ENCODE measurements around the gene KIAA1755. TPM values are rescaled to one million over a fixed set of nuclear protein-coding genes. Genes with fewer than 3 reads are reported as not detected.
A peak's percentile ranks its signal among the peaks of the same experiment; 100 is the strongest.

Gene KIAA1755
- total RNA-seq, 1 donor from 2014 or later, result 0.22 TPM

DNA sequence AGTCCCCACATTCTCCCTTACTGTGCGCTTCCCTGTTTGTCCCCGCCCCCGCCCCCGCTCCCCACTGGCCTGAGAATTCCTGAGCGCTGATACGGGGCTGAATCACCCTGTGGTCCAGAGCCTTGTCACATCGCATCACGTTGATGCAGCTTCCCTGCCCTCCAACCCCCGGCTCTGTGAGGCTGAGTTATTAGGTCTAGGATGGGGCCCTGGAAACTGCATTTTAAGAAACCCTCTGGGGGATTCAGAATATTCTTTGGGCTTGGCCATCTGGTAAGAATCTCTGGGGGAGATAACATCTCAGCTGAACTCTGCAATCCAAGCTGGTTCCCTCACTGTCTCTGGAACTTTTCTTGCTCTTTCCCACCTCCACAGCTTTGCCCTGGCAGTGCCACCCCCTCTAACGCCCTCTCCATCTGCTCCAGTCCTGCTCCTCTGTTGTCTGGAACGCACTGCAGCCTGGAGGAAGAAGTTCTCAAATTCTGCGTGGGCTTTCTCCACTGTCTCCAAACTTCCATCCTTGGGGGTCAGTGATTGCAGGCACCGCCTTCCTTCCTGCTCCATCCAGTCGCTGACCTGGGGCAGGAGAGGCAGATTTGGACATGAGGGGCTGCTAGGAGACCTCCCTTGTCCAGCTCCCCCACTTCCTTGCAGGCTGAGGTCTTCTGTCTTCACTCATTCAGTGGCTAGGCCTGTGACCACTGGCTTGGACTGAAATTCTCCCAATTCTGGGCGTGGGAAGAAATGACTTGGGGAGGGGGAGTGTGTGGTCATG lies 42.6 kb downstream of the KIAA1755 start:
- H3K27me3 Mint-ChIP-seq (ENCODE audit: insufficient read depth, low read depth), result no peaks in the 10 kb centered on the region
- Histone ChIP-seq H3K9ac (no peak overlapping the region), H3K4me3 (no peak overlapping the region), H3K4me1 (no peaks in the 10 kb centered on the region), H3K9me3 (ENCODE audit: low read depth) (no peaks in the 10 kb centered on the region), H3K79me2 (ENCODE audit: low read depth) (no peaks in the 10 kb centered on the region), H3K36me3 (no peaks in the 10 kb centered on the region), H3K27ac (no peak overlapping the region), H3K4me2 (no peak overlapping the region), H3K27me3 (no peaks in the 10 kb centered on the region), H3F3A (ENCODE audit: low read depth) (no peaks in the 10 kb centered on the region), H2AFZ (replicated peaks) (no peak overlapping the region), H4K20me1 (ENCODE audit: low read depth) (no peaks in the 10 kb centered on the region)
- no peaks in the 10 kb centered on the region for H3K9me3 Mint-ChIP-seq
- peaks cover 12% of the 10 kb centered on the region for H3K4me1 Mint-ChIP-seq
- no peak overlapping the region for H3K4me3 Mint-ChIP-seq
- TF ChIP-seq EZH2 (IDR thresholded peaks at IDR 0.05), result no peak
- no peak for TF ChIP-seq EZH2phosphoT487 (IDR thresholded peaks at IDR 0.05)
- TF ChIP-seq CTCF (IDR thresholded peaks at IDR 0.05), result no peak
- peak; percentile 27 for DNase-seq (ENCODE audit: low spot score)
- no peaks in the 10 kb centered on the region for H3K36me3 Mint-ChIP-seq
- H3K27ac Mint-ChIP-seq, result no peak overlapping the region

- H3K27me3 Mint-ChIP-seq (ENCODE audit: insufficient read depth, low read depth), result no peaks in the 10 kb centered on the region
- H3K27ac ChIP-seq, result no peak overlapping the region
- no peak overlapping the region for H3K4me3 Mint-ChIP-seq
- H3K4me1 Mint-ChIP-seq, result peaks cover 12% of the 10 kb centered on the region
- H3K4me2 ChIP-seq, result no peak overlapping the region
- H3K9ac ChIP-seq, result no peak overlapping the region
- H3K4me1 ChIP-seq, result no peaks in the 10 kb centered on the region
- no peak overlapping the region for H2AFZ ChIP-seq (replicated peaks)
- no peaks in the 10 kb centered on the region for H3K27me3 ChIP-seq
- no peak overlapping the region for H3K27ac Mint-ChIP-seq
- H4K20me1 ChIP-seq (ENCODE audit: low read depth), result no peaks in the 10 kb centered on the region
- no peaks in the 10 kb centered on the region for H3K79me2 ChIP-seq (ENCODE audit: low read depth)
- no peak for DNase-seq (ENCODE audit: low spot score)
- H3K9me3 Mint-ChIP-seq, result no peaks in the 10 kb centered on the region
- H3F3A ChIP-seq (ENCODE audit: low read depth), result no peaks in the 10 kb centered on the region
- no peaks in the 10 kb centered on the region for H3K36me3 Mint-ChIP-seq
- no peaks in the 10 kb centered on the region for H3K9me3 ChIP-seq (ENCODE audit: low read depth)
- H3K4me3 ChIP-seq, result no peak overlapping the region
- no peak for TF ChIP-seq CTCF (IDR thresholded peaks at IDR 0.05)
- H3K36me3 ChIP-seq, result no peaks in the 10 kb centered on the region
Observed at GRCh38 chr20:38216746-38217595, 43.6 kb downstream of the KIAA1755 start.

GRCh38 chr20:38216201-38216600 lies 44.3 kb downstream of the KIAA1755 start:
- no peak overlapping the region for H3K27ac Mint-ChIP-seq
- no peak for DNase-seq (ENCODE audit: low spot score)
- H3K4me1 Mint-ChIP-seq, result peaks cover 12% of the 10 kb centered on the region
- no peak overlapping the region for H3K4me2 ChIP-seq
- H3K36me3 ChIP-seq, result no peaks in the 10 kb centered on the region
- no peaks in the 10 kb centered on the region for H4K20me1 ChIP-seq (ENCODE audit: low read depth)
- H3K36me3 Mint-ChIP-seq, result no peaks in the 10 kb centered on the region
- H3K4me3 Mint-ChIP-seq, result no peak overlapping the region
- H3K27me3 ChIP-seq, result no peaks in the 10 kb centered on the region
- no peak overlapping the region for H2AFZ ChIP-seq (replicated peaks)
- H3K9ac ChIP-seq, result no peak overlapping the region
- no peak for TF ChIP-seq CTCF (IDR thresholded peaks at IDR 0.05)
- TF ChIP-seq EZH2 (IDR thresholded peaks at IDR 0.05), result no peak
- TF ChIP-seq EZH2phosphoT487 (IDR thresholded peaks at IDR 0.05), result no peak
- H3K9me3 Mint-ChIP-seq, result no peaks in the 10 kb centered on the region
- no peak overlapping the region for H3K4me3 ChIP-seq
- no peaks in the 10 kb centered on the region for H3F3A ChIP-seq (ENCODE audit: low read depth)
- H3K27ac ChIP-seq, result no peak overlapping the region
- H3K27me3 Mint-ChIP-seq (ENCODE audit: insufficient read depth, low read depth), result peaks cover under 1% of the 10 kb centered on the region
- no peaks in the 10 kb centered on the region for H3K4me1 ChIP-seq
- no peaks in the 10 kb centered on the region for H3K79me2 ChIP-seq (ENCODE audit: low read depth)
- H3K9me3 ChIP-seq (ENCODE audit: low read depth), result no peaks in the 10 kb centered on the region

All from neural progenitor cell (in vitro differentiated cells).